Effector memory CD4-positive, alpha-beta T cell (primary cell): ENCODE measurements around the gene CAP2.
"Not testable (repeated sequence)": the region's sequence is repeated elsewhere in the genome, so short reads cannot be mapped to it uniquely, and the experiment has no call there.

ENCODE experiments used
- DNase-seq, 3 donors: peaks; one replicate each; pipeline ENCODE4 v3.0.0-alpha.2; 2020
- H3K27ac ChIP-seq: 2 replicates; pipeline ENCODE4 v1.7.0; 2013; ENCODE audit warnings: mild to moderate bottlenecking, low read length, moderate library complexity; ENCODE audit not compliant: insufficient read depth, poor library complexity, severe bottlenecking
- H3K27me3 ChIP-seq: replicated peaks from 2 replicates; pipeline ENCODE4 v1.7.0; 2013; ENCODE audit warnings: mild to moderate bottlenecking, low read length; ENCODE audit not compliant: insufficient read depth, control insufficient read depth, poor library complexity, severe bottlenecking
- H3K36me3 ChIP-seq: 2 replicates; pipeline ENCODE4 v1.7.0; 2013; ENCODE audit warnings: mild to moderate bottlenecking, low read length, moderate library complexity; ENCODE audit not compliant: control insufficient read depth, insufficient read depth
- H3K4me1 ChIP-seq: 2 replicates; pipeline ENCODE4 v1.7.0; 2013; ENCODE audit warnings: low read length, mild to moderate bottlenecking; ENCODE audit not compliant: control insufficient read depth, insufficient read depth, poor library complexity, severe bottlenecking
- H3K4me3 ChIP-seq: 2 replicates; pipeline ENCODE4 v1.7.0; 2013; ENCODE audit warnings: low read length, low read depth, mild to moderate bottlenecking; ENCODE audit not compliant: insufficient read depth, poor library complexity, severe bottlenecking
- H3K9me3 ChIP-seq: 2 replicates; pipeline ENCODE4 v1.7.0; 2013; ENCODE audit warnings: mild to moderate bottlenecking, low read length, moderate library complexity; ENCODE audit not compliant: control insufficient read depth

CAP2 gene

DNA sequence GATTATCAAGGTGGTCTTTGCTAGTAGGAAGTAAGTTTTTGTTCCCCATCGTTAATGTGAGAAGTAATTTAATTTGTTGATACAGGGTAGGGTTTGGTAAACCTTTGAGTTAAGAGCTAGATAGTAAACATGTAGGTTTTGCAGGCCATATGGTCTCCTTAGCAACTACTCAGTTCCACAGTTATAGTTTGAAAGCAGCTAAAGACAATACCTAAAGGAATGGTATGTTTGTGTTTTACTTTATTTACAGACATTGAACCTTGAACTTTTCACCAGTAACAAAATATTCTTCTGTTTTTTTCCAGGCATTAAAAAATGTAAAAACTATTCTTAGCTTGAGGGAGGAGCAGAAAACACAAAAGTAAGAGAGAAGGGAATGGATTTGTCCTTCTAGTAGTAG is 1.7 kb downstream of the CAP2 start:
- peaks cover 9% of the 10 kb centered on the region for H3K27me3 ChIP-seq

DNA sequence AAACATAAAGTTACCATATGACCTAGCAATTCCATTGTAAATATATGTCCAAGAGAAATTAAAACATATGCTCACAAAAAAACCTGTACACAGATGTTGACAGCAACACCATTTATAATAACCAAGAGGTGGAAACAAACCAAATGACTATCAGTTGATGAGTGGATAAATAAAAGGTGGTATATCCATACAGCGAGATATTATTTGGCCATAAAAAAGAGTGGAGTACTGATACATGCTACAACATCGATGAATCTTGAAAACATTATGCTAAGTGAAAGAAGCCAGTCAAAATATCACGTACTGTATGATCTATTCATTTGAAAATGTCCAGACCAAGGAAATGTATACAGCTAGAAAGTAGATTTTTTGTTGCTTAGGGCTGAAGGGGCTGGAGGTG is 2.9 kb downstream of the CAP2 start:
- Histone ChIP-seq H3K27ac (no peak overlapping the region), H3K4me1 (no peaks in the 10 kb centered on the region), H3K9me3 (no peaks in the 10 kb centered on the region), H3K27me3 (peaks cover 9% of the 10 kb centered on the region), H3K4me3 (no peak overlapping the region), H3K36me3 (no peaks in the 10 kb centered on the region)
- no peak for DNase-seq

More for the DNA sequence above, 1.7 kb downstream of the CAP2 start:
- no peak for DNase-seq
- Histone ChIP-seq H3K4me1 (no peaks in the 10 kb centered on the region), H3K4me3 (no peak overlapping the region), H3K36me3 (no peaks in the 10 kb centered on the region), H3K27ac (no peak overlapping the region), H3K9me3 (no peaks in the 10 kb centered on the region)

DNA sequence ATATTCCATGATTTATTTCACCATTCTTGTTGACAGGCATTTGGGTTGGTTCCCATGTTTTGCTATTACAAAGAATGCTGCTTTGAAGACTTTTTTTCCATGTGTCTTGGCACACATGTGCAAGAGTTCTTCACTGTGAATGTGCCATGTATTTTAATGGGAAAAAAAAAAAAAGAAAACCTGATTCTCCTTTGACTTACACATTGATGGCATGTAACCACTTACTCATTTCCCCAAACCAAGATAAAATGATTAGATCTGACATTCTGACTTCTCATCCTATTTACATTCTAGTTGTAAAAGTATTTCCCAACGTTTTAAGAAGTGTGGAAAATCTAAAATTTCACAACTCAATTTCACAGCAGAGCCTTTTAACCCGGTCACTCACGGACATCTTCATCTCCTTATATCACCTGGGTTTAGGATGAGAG is 4.4 kb downstream of the CAP2 start:
- Histone ChIP-seq H3K27me3 (peaks cover 8% of the 10 kb centered on the region), H3K4me3 (no peak overlapping the region), H3K9me3 (no peaks in the 10 kb centered on the region), H3K36me3 (no peaks in the 10 kb centered on the region), H3K4me1 (no peaks in the 10 kb centered on the region), H3K27ac (no peak overlapping the region)
- DNase-seq, result no peak

GRCh38 chr6:17405181-17405943 is 12.0 kb downstream of the CAP2 start:
- not testable (repeated sequence) for H3K27me3 ChIP-seq, H3K4me3 ChIP-seq, H3K36me3 ChIP-seq, DNase-seq, H3K4me1 ChIP-seq, H3K27ac ChIP-seq, H3K9me3 ChIP-seq

GRCh38 chr6:17405944-17406245 is 12.5 kb downstream of the CAP2 start:
- Histone ChIP-seq H3K4me3 (no peak overlapping the region), H3K4me1 (no peaks in the 10 kb centered on the region), H3K36me3 (no peaks in the 10 kb centered on the region), H3K27me3 (no peaks in the 10 kb centered on the region), H3K9me3 (no peaks in the 10 kb centered on the region), H3K27ac (no peak overlapping the region)
- DNase-seq, result no peak

GRCh38 chr6:17408081-17408480 is 14.7 kb downstream of the CAP2 start:
- Histone ChIP-seq H3K4me1 (no peaks in the 10 kb centered on the region), H3K27ac (no peak overlapping the region), H3K27me3 (no peaks in the 10 kb centered on the region), H3K9me3 (no peaks in the 10 kb centered on the region), H3K4me3 (no peak overlapping the region), H3K36me3 (no peaks in the 10 kb centered on the region)
- no peak for DNase-seq

GRCh38 chr6:17410281-17410680 is 16.9 kb downstream of the CAP2 start:
- Histone ChIP-seq H3K9me3 (no peaks in the 10 kb centered on the region), H3K27me3 (no peaks in the 10 kb centered on the region), H3K27ac (no peak overlapping the region), H3K4me3 (no peak overlapping the region), H3K36me3 (no peaks in the 10 kb centered on the region), H3K4me1 (no peaks in the 10 kb centered on the region)
- DNase-seq, result no peak

DNA sequence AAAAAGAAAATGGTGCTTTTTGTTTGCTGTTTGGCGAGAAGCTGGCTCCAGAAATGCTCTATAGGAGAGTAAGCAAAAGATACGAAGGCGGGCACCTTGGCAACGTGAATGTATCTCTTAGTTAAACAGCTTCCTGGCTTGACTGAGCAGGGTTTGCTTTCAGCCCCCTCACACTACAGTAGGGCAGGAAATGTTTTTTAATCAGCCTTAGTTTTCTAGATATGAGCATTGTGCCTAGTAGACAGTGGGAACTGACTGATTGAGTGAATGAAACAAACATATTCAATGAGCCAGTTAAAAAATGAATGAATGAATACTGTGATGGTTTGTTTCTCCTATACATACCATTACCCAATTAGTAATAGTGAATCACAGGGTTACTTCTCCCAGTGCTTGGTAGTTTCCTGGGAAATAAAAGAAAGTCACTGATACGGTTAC is 19.9 kb downstream of the CAP2 start:
- no peak overlapping the region for H3K27ac ChIP-seq
- no peaks in the 10 kb centered on the region for H3K27me3 ChIP-seq
- H3K36me3 ChIP-seq, result no peaks in the 10 kb centered on the region
- no peaks in the 10 kb centered on the region for H3K4me1 ChIP-seq
- no peak overlapping the region for H3K4me3 ChIP-seq
- H3K9me3 ChIP-seq, result no peaks in the 10 kb centered on the region
- DNase-seq, result no peak

- DNase-seq, H3K4me1 ChIP-seq, H3K36me3 ChIP-seq, H3K27ac ChIP-seq, H3K9me3 ChIP-seq, H3K27me3 ChIP-seq, H3K4me3 ChIP-seq: not testable (repeated sequence)
Observed at GRCh38 chr6:17414395-17414794, 21.0 kb downstream of the CAP2 start.

GRCh38 chr6:17415321-17415720 is 21.9 kb downstream of the CAP2 start:
- Histone ChIP-seq H3K4me3 (no peak overlapping the region), H3K4me1 (no peaks in the 10 kb centered on the region)

More at GRCh38 chr6:17415321-17415720, 21.9 kb downstream of the CAP2 start:
- Histone ChIP-seq H3K36me3 (no peaks in the 10 kb centered on the region), H3K9me3 (no peaks in the 10 kb centered on the region), H3K27me3 (no peaks in the 10 kb centered on the region), H3K27ac (no peak overlapping the region)
- DNase-seq, result no peak
